ENCODE measurements around the gene ZNF169. TPM values are rescaled to one million over a fixed set of nuclear protein-coding genes. Genes with fewer than 3 reads are reported as not detected.

ZNF169 gene
- total and polyA plus RNA-seq, 2 experiments from 2014 or later: 3.1 to 7.9 TPM

DNA sequence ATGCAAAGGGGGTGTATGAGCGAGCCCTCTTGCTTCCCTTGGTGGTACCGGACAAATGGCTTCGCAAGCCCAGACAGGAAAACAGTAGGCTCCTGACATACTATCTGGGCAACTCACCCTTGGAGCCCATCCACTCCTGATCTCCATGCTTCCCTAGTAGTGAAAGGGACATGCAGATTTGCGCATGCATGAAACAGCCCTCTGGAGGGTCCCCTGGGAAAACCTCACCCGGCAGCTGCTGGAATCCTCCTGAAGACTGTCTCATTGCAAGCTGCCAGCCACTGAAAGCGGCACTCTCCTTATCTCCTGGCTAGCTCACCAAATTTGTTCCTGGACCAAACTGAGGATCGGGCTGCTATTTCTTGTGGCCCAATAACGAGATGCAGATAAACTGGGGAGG lies 10.2 kb downstream of the ZNF169 start:
- no peak overlapping the region for H3K4me2 ChIP-seq
- H3K4me1 Mint-ChIP-seq: no peaks in the 10 kb centered on the region
- no peak overlapping the region for H3K27ac Mint-ChIP-seq
- peaks cover 52% of the 10 kb centered on the region for H3K36me3 Mint-ChIP-seq (ENCODE audit: low read depth)
- no peaks in the 10 kb centered on the region for H4K20me1 ChIP-seq (replicated peaks; ENCODE audit: insufficient read depth)
- H3K9me2 ChIP-seq (ENCODE audit: insufficient read depth): no peaks in the 10 kb centered on the region
- TF ChIP-seq JUNB (IDR thresholded peaks at IDR 0.05; ENCODE audit: unreplicated experiment) (no peak), ZNF114 (CRISPR knock-in tag; IDR thresholded peaks at IDR 0.05) (no peak), POLR2AphosphoS5 (IDR thresholded peaks at IDR 0.05; ENCODE audit: low read depth) (no peak), ZNF331 (CRISPR knock-in tag; IDR thresholded peaks at IDR 0.05; ENCODE audit: low read depth) (no peak), EZH2phosphoT487 (IDR thresholded peaks at IDR 0.05; ENCODE audit: unreplicated experiment) (no peak), CREB1 (CRISPR knock-in tag; IDR thresholded peaks at IDR 0.05; ENCODE audit: low read depth) (no peak), EZH2 (IDR thresholded peaks at IDR 0.05; ENCODE audit: low read depth, unreplicated experiment) (no peak), NANOG (IDR thresholded peaks at IDR 0.05; ENCODE audit: borderline replicate concordance) (no peak), STAT1 (IDR thresholded peaks at IDR 0.05; ENCODE audit: unreplicated experiment) (no peak)
- TF ChIP-seq, protein P1, sequence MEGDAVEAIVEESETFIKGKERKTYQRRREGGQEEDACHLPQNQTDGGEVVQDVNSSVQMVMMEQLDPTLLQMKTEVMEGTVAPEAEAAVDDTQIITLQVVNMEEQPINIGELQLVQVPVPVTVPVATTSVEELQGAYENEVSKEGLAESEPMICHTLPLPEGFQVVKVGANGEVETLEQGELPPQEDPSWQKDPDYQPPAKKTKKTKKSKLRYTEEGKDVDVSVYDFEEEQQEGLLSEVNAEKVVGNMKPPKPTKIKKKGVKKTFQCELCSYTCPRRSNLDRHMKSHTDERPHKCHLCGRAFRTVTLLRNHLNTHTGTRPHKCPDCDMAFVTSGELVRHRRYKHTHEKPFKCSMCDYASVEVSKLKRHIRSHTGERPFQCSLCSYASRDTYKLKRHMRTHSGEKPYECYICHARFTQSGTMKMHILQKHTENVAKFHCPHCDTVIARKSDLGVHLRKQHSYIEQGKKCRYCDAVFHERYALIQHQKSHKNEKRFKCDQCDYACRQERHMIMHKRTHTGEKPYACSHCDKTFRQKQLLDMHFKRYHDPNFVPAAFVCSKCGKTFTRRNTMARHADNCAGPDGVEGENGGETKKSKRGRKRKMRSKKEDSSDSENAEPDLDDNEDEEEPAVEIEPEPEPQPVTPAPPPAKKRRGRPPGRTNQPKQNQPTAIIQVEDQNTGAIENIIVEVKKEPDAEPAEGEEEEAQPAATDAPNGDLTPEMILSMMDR (conservative IDR thresholded peaks at IDR 0.05; ENCODE audit: low read depth in 2 of 2): no peak
- TF ChIP-seq, protein P2, sequence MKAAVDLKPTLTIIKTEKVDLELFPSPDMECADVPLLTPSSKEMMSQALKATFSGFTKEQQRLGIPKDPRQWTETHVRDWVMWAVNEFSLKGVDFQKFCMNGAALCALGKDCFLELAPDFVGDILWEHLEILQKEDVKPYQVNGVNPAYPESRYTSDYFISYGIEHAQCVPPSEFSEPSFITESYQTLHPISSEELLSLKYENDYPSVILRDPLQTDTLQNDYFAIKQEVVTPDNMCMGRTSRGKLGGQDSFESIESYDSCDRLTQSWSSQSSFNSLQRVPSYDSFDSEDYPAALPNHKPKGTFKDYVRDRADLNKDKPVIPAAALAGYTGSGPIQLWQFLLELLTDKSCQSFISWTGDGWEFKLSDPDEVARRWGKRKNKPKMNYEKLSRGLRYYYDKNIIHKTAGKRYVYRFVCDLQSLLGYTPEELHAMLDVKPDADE (IDR thresholded peaks at IDR 0.05): no peak
- TF ChIP-seq, protein P3, sequence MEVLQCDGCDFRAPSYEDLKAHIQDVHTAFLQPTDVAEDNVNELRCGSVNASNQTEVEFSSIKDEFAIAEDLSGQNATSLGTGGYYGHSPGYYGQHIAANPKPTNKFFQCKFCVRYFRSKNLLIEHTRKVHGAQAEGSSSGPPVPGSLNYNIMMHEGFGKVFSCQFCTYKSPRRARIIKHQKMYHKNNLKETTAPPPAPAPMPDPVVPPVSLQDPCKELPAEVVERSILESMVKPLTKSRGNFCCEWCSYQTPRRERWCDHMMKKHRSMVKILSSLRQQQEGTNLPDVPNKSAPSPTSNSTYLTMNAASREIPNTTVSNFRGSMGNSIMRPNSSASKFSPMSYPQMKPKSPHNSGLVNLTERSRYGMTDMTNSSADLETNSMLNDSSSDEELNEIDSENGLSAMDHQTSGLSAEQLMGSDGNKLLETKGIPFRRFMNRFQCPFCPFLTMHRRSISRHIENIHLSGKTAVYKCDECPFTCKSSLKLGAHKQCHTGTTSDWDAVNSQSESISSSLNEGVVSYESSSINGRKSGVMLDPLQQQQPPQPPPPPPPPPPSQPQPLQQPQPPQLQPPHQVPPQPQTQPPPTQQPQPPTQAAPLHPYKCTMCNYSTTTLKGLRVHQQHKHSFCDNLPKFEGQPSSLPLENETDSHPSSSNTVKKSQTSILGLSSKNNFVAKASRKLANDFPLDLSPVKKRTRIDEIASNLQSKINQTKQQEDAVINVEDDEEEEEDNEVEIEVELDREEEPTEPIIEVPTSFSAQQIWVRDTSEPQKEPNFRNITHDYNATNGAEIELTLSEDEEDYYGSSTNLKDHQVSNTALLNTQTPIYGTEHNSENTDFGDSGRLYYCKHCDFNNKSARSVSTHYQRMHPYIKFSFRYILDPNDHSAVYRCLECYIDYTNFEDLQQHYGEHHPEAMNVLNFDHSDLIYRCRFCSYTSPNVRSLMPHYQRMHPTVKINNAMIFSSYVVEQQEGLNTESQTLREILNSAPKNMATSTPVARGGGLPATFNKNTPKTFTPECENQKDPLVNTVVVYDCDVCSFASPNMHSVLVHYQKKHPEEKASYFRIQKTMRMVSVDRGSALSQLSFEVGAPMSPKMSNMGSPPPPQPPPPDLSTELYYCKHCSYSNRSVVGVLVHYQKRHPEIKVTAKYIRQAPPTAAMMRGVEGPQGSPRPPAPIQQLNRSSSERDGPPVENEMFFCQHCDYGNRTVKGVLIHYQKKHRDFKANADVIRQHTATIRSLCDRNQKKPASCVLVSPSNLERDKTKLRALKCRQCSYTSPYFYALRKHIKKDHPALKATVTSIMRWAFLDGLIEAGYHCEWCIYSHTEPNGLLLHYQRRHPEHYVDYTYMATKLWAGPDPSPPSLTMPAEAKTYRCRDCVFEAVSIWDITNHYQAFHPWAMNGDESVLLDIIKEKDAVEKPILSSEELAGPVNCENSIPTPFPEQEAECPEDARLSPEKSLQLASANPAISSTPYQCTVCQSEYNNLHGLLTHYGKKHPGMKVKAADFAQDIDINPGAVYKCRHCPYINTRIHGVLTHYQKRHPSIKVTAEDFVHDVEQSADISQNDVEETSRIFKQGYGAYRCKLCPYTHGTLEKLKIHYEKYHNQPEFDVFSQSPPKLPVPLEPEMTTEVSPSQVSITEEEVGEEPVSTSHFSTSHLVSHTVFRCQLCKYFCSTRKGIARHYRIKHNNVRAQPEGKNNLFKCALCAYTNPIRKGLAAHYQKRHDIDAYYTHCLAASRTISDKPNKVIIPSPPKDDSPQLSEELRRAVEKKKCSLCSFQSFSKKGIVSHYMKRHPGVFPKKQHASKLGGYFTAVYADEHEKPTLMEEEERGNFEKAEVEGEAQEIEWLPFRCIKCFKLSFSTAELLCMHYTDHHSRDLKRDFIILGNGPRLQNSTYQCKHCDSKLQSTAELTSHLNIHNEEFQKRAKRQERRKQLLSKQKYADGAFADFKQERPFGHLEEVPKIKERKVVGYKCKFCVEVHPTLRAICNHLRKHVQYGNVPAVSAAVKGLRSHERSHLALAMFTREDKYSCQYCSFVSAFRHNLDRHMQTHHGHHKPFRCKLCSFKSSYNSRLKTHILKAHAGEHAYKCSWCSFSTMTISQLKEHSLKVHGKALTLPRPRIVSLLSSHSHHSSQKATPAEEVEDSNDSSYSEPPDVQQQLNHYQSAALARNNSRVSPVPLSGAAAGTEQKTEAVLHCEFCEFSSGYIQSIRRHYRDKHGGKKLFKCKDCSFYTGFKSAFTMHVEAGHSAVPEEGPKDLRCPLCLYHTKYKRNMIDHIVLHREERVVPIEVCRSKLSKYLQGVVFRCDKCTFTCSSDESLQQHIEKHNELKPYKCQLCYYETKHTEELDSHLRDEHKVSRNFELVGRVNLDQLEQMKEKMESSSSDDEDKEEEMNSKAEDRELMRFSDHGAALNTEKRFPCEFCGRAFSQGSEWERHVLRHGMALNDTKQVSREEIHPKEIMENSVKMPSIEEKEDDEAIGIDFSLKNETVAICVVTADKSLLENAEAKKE (CRISPR knock-in tag; IDR thresholded peaks at IDR 0.05): no peak
- TF ChIP-seq, protein P4, sequence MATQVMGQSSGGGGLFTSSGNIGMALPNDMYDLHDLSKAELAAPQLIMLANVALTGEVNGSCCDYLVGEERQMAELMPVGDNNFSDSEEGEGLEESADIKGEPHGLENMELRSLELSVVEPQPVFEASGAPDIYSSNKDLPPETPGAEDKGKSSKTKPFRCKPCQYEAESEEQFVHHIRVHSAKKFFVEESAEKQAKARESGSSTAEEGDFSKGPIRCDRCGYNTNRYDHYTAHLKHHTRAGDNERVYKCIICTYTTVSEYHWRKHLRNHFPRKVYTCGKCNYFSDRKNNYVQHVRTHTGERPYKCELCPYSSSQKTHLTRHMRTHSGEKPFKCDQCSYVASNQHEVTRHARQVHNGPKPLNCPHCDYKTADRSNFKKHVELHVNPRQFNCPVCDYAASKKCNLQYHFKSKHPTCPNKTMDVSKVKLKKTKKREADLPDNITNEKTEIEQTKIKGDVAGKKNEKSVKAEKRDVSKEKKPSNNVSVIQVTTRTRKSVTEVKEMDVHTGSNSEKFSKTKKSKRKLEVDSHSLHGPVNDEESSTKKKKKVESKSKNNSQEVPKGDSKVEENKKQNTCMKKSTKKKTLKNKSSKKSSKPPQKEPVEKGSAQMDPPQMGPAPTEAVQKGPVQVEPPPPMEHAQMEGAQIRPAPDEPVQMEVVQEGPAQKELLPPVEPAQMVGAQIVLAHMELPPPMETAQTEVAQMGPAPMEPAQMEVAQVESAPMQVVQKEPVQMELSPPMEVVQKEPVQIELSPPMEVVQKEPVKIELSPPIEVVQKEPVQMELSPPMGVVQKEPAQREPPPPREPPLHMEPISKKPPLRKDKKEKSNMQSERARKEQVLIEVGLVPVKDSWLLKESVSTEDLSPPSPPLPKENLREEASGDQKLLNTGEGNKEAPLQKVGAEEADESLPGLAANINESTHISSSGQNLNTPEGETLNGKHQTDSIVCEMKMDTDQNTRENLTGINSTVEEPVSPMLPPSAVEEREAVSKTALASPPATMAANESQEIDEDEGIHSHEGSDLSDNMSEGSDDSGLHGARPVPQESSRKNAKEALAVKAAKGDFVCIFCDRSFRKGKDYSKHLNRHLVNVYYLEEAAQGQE (IDR thresholded peaks at IDR 0.05; ENCODE audit: unreplicated experiment): no peak
- H3K36me3 ChIP-seq (ENCODE audit: insufficient read depth): peaks cover 17% of the 10 kb centered on the region; the same call in 1 of the 2 replicates
- no peaks in the 10 kb centered on the region for H3K4me1 ChIP-seq (ENCODE audit: insufficient read depth)
- no peak for ATAC-seq
- no peak overlapping the region for H3K4me3 ChIP-seq
- no peak overlapping the region for H3K27ac ChIP-seq (ENCODE audit: low read depth)
- H3K27me3 Mint-ChIP-seq (ENCODE audit: insufficient read depth, low read depth, poor library complexity): no peaks in the 10 kb centered on the region
- no peaks in the 10 kb centered on the region for H3F3A ChIP-seq (replicated peaks; ENCODE audit: low read depth)
- H3K79me2 ChIP-seq (replicated peaks; ENCODE audit: insufficient read depth): peaks cover 42% of the 10 kb centered on the region
- no peak overlapping the region for H2AFZ ChIP-seq
- no peak overlapping the region for H3K4me3 Mint-ChIP-seq
- peaks cover 41% of the 10 kb centered on the region for H3K9me3 Mint-ChIP-seq
- no peaks in the 10 kb centered on the region for H3K27me3 ChIP-seq (ENCODE audit: insufficient read depth)
- DNase-seq (ENCODE audit: low spot score): no peak
